SK-N-SH treated with all-trans-retinoic acid at 6 μM for 48 hours (cell line): ENCODE results near the gene RPL18.

Experiments used
- ARNTL ChIP-seq: fragments of 450-650 bp; formaldehyde crosslinking; IDR thresholded peaks from 2 replicates; pipeline ENCODE4 v1.5.0; 2020; ENCODE audit warnings: low read depth, mild to moderate bottlenecking, moderate library complexity, borderline replicate concordance
- BACH2 ChIP-seq: fragments of 250-450 bp; sonication (Bioruptor Pico); IDR thresholded peaks from 2 replicates; pipeline ENCODE4 v1.9.0; 2021; ENCODE audit warnings: mild to moderate bottlenecking, borderline replicate concordance
- CSDC2 ChIP-seq: fragments of 250-450 bp; sonication (Bioruptor Pico); IDR thresholded peaks from 2 replicates; pipeline ENCODE4 v1.5.0; 2020; ENCODE audit warnings: mild to moderate bottlenecking, moderate library complexity
- ESRRG ChIP-seq: fragments of 250-450 bp; sonication (Bioruptor Pico); IDR thresholded peaks from 2 replicates; pipeline ENCODE4 v1.6.1; 2021; ENCODE audit warnings: mild to moderate bottlenecking
- PPARA ChIP-seq: fragments of 250-450 bp; sonication (Bioruptor Pico); IDR thresholded peaks from 2 replicates; pipeline ENCODE4 v1.5.0; 2020; ENCODE audit warnings: mild to moderate bottlenecking, borderline replicate concordance
- RARB ChIP-seq: fragments of 250-450 bp; sonication (Bioruptor Pico); IDR thresholded peaks from 2 replicates; pipeline ENCODE4 v1.8.0; 2021; ENCODE audit warnings: mild to moderate bottlenecking, moderate library complexity
- SNAI2 ChIP-seq: fragments of 250-450 bp; sonication (Bioruptor Pico); IDR thresholded peaks from 2 replicates; pipeline ENCODE4 v1.5.0; 2020; ENCODE audit warnings: mild to moderate bottlenecking, moderate library complexity
- TCF4 ChIP-seq: fragments of 250-450 bp; sonication (Bioruptor Pico); IDR thresholded peaks from 2 replicates; pipeline ENCODE4 v1.8.0; 2021; ENCODE audit warnings: mild to moderate bottlenecking, moderate library complexity, borderline replicate concordance
- ZFP30 ChIP-seq: fragments of 450-650 bp; formaldehyde crosslinking; IDR thresholded peaks from 2 replicates; pipeline ENCODE4 v1.5.0; 2022; ENCODE audit warnings: mild to moderate bottlenecking, moderate library complexity
- ZNF565 ChIP-seq: fragments of 450-650 bp; formaldehyde crosslinking; conservative IDR thresholded peaks from 2 replicates; pipeline ENCODE4 v1.5.0; 2020; ENCODE audit warnings: low read depth, mild to moderate bottlenecking, moderate library complexity
- ZNF8 ChIP-seq: fragments of 450-650 bp; formaldehyde crosslinking; IDR thresholded peaks from 2 replicates; pipeline ENCODE4 v1.5.0; 2020; ENCODE audit warnings: mild to moderate bottlenecking, moderate library complexity
- TF ChIP-seq, protein P1 (sequence below): fragments of 250-450 bp; sonication (Bioruptor Pico); IDR thresholded peaks from 2 replicates; pipeline ENCODE4 v1.8.0; 2020; ENCODE audit warnings: mild to moderate bottlenecking, moderate library complexity, borderline replicate concordance
- TF ChIP-seq, protein P2 (sequence below): fragments of 250-450 bp; sonication (Bioruptor Pico); IDR thresholded peaks from 2 replicates; pipeline ENCODE4 v1.5.1; 2021; ENCODE audit warnings: mild to moderate bottlenecking, moderate library complexity

- TF ChIP-seq, protein P1, sequence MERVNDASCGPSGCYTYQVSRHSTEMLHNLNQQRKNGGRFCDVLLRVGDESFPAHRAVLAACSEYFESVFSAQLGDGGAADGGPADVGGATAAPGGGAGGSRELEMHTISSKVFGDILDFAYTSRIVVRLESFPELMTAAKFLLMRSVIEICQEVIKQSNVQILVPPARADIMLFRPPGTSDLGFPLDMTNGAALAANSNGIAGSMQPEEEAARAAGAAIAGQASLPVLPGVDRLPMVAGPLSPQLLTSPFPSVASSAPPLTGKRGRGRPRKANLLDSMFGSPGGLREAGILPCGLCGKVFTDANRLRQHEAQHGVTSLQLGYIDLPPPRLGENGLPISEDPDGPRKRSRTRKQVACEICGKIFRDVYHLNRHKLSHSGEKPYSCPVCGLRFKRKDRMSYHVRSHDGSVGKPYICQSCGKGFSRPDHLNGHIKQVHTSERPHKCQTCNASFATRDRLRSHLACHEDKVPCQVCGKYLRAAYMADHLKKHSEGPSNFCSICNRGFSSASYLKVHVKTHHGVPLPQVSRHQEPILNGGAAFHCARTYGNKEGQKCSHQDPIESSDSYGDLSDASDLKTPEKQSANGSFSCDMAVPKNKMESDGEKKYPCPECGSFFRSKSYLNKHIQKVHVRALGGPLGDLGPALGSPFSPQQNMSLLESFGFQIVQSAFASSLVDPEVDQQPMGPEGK (CRISPR knock-in tag) = no peak
- TF ChIP-seq SNAI2 (CRISPR knock-in tag) (no peak), ZFP30 (CRISPR knock-in tag) (no peak), PPARA (no peak), BACH2 (CRISPR knock-in tag) (no peak), CSDC2 (no peak), ZNF565 (CRISPR knock-in tag) (no peak), TCF4 (CRISPR knock-in tag) (no peak), ESRRG (CRISPR knock-in tag) (no peak), ZNF8 (CRISPR knock-in tag) (no peak), ARNTL (CRISPR knock-in tag) (no peak), RARB (CRISPR knock-in tag) (no peak)
- TF ChIP-seq, protein P2, sequence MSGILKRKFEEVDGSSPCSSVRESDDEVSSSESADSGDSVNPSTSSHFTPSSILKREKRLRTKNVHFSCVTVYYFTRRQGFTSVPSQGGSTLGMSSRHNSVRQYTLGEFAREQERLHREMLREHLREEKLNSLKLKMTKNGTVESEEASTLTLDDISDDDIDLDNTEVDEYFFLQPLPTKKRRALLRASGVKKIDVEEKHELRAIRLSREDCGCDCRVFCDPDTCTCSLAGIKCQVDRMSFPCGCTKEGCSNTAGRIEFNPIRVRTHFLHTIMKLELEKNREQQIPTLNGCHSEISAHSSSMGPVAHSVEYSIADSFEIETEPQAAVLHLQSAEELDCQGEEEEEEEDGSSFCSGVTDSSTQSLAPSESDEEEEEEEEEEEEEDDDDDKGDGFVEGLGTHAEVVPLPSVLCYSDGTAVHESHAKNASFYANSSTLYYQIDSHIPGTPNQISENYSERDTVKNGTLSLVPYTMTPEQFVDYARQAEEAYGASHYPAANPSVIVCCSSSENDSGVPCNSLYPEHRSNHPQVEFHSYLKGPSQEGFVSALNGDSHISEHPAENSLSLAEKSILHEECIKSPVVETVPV (CRISPR knock-in tag) = no peak
Measured at GRCh38 chr19:48659768-48660167, 40.8 kb upstream of the RPL18 start.
